Measurements from ENCODE around the gene DNAH17.

- TF ChIP-seq CTCF (IDR thresholded peaks at IDR 0.05) (no peak), POLR2A (IDR thresholded peaks at IDR 0.05) (no peak)
Observed at GRCh38 chr17:78610951-78611511, 33.8 kb upstream of the DNAH17 start.
